NCI-H524 treated with DMSO at 0.1 percent for 48 hours (cell line): ENCODE measurements around the gene PHC1.
"Not testable (repeated sequence)": the region's sequence is repeated elsewhere in the genome, so short reads cannot be mapped to it uniquely, and the experiment has no call there.

ENCODE experiments used
- DNase-seq: peaks from one replicate; lab custom pipeline; 2025; lab: John Stamatoyannopoulos, UW

The PHC1 gene

GRCh38 chr12:8911606-8912268, 2.6 kb upstream of the PHC1 start:
- DNase-seq, result no peak

- DNase-seq, result no peak
Measured at GRCh38 chr12:8912914-8913313, 1.4 kb upstream of the PHC1 start.

- no peak for DNase-seq
Measured at GRCh38 chr12:8913702-8914032, 642 bp upstream of the PHC1 start.

GRCh38 chr12:8914716-8915526, 612 bp downstream of the PHC1 start:
- peak; percentile 13 for DNase-seq

DNA sequence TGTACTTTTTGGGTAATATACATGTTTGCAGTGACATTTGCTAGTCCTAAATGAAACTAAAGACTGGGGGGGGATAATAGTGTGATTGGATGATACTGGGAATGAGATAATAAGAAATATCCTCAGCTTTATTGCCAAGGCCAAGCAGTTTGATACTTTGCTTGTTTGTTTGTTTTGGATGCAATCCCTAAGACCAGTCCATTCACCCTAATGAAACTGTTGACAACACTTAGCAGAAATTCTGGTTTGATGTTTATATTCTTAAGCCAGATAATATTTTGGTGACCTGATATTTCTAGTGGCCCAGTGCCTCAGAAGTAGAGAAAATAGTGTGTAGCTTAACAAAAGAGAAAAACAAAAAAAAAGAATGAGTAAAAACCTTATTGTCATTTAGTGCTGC, 1.8 kb downstream of the PHC1 start:
- no peak for DNase-seq

GRCh38 chr12:8917031-8917430, 2.7 kb downstream of the PHC1 start:
- DNase-seq, result no peak

GRCh38 chr12:8917751-8918150, 3.4 kb downstream of the PHC1 start:
- DNase-seq, result no peak

- DNase-seq, result not testable (repeated sequence)
Measured at GRCh38 chr12:8919643-8920042, 5.3 kb downstream of the PHC1 start.

- no peak for DNase-seq
Measured at GRCh38 chr12:8922544-8922943, 8.2 kb downstream of the PHC1 start.

DNA sequence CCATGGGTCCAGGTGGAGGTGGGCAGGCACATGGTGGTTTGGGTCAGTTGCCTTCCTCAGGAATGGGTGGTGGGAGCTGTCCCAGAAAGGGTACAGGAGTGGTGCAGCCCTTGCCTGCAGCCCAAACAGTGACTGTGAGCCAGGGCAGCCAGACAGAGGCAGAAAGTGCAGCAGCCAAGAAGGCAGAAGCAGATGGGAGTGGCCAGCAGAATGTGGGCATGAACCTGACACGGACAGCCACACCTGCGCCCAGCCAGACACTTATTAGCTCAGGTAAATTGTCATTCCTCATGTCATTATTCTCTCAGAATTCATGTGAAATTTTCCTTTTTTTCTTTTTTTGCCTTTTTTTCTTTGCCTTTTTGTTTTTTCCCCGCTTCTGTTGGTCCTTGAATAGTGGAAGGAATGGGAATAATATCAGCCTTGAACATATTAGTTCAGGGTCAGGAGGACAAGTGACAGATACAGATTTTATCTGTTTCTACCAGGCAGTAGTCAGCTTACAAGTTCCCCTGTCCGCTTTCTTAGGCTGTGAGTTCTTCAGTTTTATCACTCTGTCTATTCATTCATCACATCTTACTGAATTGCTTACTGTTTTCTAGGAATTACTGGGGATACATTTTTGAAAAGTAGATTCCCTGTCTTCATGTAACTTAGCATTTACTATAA, 16.5 kb downstream of the PHC1 start:
- DNase-seq, result not testable (repeated sequence)

DNA sequence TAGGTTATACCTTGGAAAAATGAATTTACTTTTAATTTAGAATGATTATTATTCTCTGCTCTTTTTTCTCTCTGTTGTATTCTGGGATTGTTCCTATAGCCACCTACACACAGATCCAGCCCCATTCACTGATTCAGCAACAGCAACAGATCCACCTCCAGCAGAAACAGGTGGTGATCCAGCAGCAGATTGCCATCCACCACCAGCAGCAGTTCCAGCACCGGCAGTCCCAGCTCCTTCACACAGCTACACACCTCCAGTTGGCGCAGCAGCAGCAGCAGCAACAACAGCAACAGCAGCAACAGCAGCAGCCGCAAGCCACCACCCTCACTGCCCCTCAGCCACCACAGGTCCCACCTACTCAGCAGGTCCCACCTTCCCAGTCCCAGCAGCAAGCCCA, 18.2 kb downstream of the PHC1 start:
- not testable (repeated sequence) for DNase-seq

DNA sequence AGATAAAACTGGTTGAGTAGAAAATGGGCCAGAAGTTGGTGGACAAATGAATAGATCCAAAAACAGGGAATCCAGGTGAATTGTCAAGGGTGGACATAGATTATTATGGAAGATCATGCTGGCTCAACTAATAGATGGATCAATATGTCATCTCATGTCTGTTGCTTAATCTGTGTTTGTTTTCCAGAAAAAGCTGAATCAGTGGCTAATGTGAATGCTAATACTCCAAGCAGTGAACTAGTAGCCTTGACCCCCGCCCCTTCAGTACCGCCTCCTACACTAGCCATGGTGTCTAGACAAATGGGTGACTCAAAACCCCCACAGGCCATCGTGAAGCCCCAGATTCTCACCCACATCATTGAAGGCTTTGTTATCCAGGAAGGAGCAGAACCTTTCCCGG, 19.8 kb downstream of the PHC1 start:
- not testable (repeated sequence) for DNase-seq

GRCh38 chr12:8936735-8937134, 22.4 kb downstream of the PHC1 start:
- no peak for DNase-seq

GRCh38 chr12:8937842-8938442, 23.6 kb downstream of the PHC1 start:
- DNase-seq, result not testable (repeated sequence)

- no peak for DNase-seq
Measured at GRCh38 chr12:8941691-8942478, 27.6 kb downstream of the PHC1 start.

DNA sequence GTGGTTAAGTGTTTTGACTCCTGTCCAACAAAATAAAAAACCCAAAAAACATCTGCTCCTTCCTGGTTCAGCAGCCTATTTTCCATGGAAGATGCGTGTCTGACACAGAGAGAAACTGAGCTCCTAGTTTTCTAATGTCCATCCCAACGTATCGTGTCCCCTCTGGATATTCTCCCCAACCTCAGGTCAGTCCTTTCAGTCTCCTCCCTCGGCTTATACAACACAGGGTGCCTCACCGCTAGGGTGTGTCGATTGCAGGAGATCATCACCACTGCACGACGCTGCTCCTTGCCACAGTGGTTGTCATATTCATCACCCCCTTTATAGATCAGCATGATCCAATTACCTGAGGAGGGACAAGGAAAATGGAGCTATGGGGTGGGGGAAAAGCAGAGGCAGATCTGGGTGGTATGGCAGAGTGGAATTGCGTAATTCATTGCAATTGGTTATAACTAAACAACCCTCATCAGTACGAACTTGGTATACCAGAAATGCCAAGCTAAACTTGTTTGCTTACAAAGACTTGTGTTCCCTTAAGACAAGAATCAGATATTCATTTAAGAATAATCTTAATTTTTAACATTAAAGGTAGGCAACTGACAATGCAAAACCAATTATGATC, 29.4 kb downstream of the PHC1 start:
- no peak for DNase-seq

DNA sequence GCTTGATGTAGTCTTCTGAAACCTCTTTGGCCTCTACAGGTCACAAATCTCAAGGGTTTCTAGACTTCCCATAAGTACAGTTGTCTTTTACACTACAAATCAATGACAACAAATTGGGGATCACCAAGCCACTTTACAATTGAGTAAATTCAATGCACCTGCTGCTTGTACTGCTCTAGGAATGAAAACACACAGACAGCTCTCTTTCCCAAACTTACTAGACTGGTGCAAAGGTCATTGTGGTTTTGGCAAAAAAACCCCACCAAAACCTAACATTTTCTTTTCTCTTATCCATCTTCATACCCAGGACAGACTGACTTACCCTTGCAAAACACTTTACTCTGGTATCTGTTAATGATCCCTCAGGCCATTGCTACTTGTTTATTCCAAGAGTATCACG, 32.4 kb downstream of the PHC1 start:
- DNase-seq, result no peak

DNA sequence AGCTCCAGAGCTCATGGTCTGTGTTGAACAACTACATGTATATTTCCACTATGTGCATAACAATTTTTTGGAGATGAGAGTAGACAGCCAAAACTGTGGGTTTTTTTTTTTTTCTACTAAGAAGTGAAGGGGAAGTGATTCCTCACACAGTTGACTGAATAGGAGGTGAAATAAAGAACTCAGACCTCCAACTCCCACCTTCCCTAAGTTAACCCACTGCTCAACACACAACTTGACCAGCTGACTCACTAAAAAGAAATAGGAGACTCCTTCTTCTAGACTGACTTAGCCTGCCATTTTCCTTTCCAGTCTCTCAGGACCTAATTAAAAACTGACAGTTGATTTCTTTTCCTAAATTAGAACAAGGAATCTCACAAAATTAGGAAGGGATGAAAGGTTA, 33.4 kb downstream of the PHC1 start:
- DNase-seq, result no peak

DNA sequence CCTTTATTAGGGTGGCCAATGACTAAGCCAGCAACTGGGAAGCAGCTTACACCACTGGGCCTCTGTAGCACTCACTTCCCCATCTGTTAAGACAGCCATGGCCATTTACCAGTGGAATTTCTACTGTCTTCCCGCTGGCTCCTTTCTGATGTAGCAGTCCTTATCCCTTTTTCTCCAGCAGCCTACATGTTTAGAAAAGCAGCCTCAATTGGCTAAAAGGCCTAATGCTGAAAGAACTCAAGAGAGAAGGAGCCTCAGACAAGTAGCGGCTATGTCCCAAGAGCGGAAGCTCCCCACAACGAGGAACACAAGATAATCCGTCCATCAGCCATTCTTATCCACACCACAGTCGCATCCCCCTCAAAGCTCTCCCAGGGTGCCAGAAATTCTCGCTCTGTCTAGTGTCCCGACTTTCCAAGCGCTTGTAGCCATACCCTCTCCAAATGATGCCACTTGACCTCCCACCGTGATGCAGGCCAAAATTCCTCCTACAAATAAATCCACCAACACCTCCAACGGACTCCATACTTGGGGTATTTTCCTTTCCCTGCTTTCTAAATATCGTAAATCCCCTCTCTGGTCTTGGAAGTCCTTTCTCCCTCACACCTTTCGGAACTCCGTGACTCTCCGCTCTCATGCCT, 34.5 kb downstream of the PHC1 start:
- DNase-seq, result no peak

GRCh38 chr12:8949342-8950220, 35.3 kb downstream of the PHC1 start, which contains the start of gene M6PR:
Gene M6PR, minus strand, starts transcription at chr12:8949645. Its CDS starts 3,241 bp downstream, at chr12:8946404.
- DNase-seq, result peak; percentile 88
